Ovary (tissue), 9 donors: ENCODE data around the gene NEO1. TPM values are rescaled to one million over a fixed set of nuclear protein-coding genes. Genes with fewer than 3 reads are reported as not detected.

Experiments
- DNase-seq, 5 donors: peaks; one replicate each; pipeline ENCODE4 v3.0.0-alpha.2; 2019 to 2020
- H3K27ac ChIP-seq, 2 donors: fragments of 200-600 bp; one replicate each; pipeline versions ENCODE4 v1.5.1 to v1.8.0; 2019 to 2022
- H3K27me3 ChIP-seq: fragments of 200-600 bp; one replicate; pipeline ENCODE4 v1.8.0; 2022
- H3K36me3 ChIP-seq: fragments of 200-600 bp; sonication (generic); one replicate; pipeline ENCODE4 v1.5.1; 2019
- H3K4me1 ChIP-seq: one replicate; pipeline ENCODE4 v1.8.1; 2013; ENCODE audit warnings: mild to moderate bottlenecking, moderate library complexity; ENCODE audit not compliant: insufficient read depth
- H3K4me3 ChIP-seq: fragments of 200-600 bp; sonication (generic); one replicate; pipeline ENCODE4 v1.5.1; 2017
- H3K9me3 ChIP-seq, 2 donors: fragments of 200-600 bp in 1 of 2; sonication (generic) in 1 of 2; one replicate each; pipeline versions ENCODE4 v1.5.1 to v1.8.1; 2013 to 2019; ENCODE audit warnings: mild to moderate bottlenecking in 1 of 2, moderate library complexity in 1 of 2
- EP300 ChIP-seq: sonication (generic); formaldehyde crosslinking; IDR thresholded peaks from one replicate; pipeline ENCODE4 v1.6.1; 2017; ENCODE audit warnings: antibody characterized with exemption
- POLR2A ChIP-seq: fragments of 450-650 bp; IDR thresholded peaks from one replicate; pipeline ENCODE4 v1.6.1; 2017; ENCODE audit warnings: antibody characterized with exemption, mild to moderate bottlenecking, moderate library complexity
- WGBS, 3 donors: extraction: QIAGEN DNeasy Blood & Tissue Kit in 1 of 3; methylation state at CpG; one replicate each; pipeline versions ENCODE4 v1.1.5 to v1.1.7; 2013 to 2017; 5-methylcytosine and 5-hydroxymethylcytosine counted together
- intact Hi-C, 4 donors: fragments of 100-400 bp; cut with DNase I; formaldehyde crosslinking; loops; one replicate each; pipeline versions ENCODE4 v1.11.0 to v1.15.1; 2022 to 2023
- polyA plus RNA-seq, 2 donors: library from polyadenylated mRNA; stranded (reverse); fragments of 200-250 nt in 1 of 2; fragments of 350-450 nt in 1 of 2; fragmentation: Illumina TruSeq in 1 of 2; extraction: RNeasy Lipid Tissue Mini Kit (QIAGEN cat#74804) in 1 of 2; gene quantifications; one replicate each; pipeline ENCODE4 v1.2.3, GENCODE V29; 2013 to 2014
- total RNA-seq, 7 donors: library from RNA; depleted of rRNA in 2 of 7; stranded (reverse); fragments of >200 nt in 2 of 7; fragmentation: NEBNext Ultra II Directional in 3 of 7; extraction: Animal tissue kit (Norgen Biotek cat#: 25700) in 3 of 7; gene quantifications; one replicate each; pipeline versions ENCODE4 v1.1.0 to v1.2.4, GENCODE V29; 2016 to 2023
- TF ChIP-seq, protein P1 (sequence below), 3 donors: fragments of 450-650 bp in 2 of 3; fragments of 200-600 bp in 1 of 3; IDR thresholded peaks; one replicate each; pipeline versions ENCODE4 v1.5.1 to v1.8.0; 2016 to 2022; ENCODE audit warnings: antibody characterized with exemption in 3 of 3, mild to moderate bottlenecking in 1 of 3
- donor health status: DM: no; HTN: no; CAD: no; lungs with moderate emphysema.
- donor health status: DM: no; HTN: no; CAD: no.
- donor health status: Bipolar disorder and iron deficiency.
- donor health status: DM: yes; HTN: yes; CAD: no.
- donor health status: DM: no; HTN: no; CAD: no.
- donor health status: DM: yes; HTN: yes; CAD: no.

NEO1 gene
- total and polyA plus RNA-seq, 9 donors = 22.8 to 54.7 (median 40.7) TPM

DNA sequence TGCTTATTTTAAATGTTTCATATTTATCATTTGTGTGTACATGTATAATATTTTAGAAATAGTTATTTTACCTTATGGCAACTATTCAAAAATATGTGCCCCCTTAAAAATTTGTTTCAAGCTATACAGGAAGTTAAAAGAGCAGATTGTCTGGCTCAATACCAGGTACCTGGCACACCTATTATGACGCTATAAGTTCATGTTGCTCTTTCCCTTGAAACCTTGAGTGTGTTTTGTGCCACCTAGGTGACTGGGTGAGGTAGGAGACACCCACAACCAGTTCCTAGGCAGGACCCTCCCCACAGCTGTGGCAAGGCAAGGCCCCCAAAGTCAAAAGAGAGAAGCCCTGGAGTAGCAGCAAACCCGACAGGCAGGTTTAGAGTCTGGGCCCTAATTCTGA is 20.6 kb upstream of the NEO1 start:
- 88 to 96% (median 94%) methylated on average over 2 of the region's 2 CpGs for WGBS, 3 donors
- H3K4me1 ChIP-seq = peaks cover 1% of the 10 kb centered on the region
- no peaks in the 10 kb centered on the region for H3K9me3 ChIP-seq
- TF ChIP-seq, protein P1, sequence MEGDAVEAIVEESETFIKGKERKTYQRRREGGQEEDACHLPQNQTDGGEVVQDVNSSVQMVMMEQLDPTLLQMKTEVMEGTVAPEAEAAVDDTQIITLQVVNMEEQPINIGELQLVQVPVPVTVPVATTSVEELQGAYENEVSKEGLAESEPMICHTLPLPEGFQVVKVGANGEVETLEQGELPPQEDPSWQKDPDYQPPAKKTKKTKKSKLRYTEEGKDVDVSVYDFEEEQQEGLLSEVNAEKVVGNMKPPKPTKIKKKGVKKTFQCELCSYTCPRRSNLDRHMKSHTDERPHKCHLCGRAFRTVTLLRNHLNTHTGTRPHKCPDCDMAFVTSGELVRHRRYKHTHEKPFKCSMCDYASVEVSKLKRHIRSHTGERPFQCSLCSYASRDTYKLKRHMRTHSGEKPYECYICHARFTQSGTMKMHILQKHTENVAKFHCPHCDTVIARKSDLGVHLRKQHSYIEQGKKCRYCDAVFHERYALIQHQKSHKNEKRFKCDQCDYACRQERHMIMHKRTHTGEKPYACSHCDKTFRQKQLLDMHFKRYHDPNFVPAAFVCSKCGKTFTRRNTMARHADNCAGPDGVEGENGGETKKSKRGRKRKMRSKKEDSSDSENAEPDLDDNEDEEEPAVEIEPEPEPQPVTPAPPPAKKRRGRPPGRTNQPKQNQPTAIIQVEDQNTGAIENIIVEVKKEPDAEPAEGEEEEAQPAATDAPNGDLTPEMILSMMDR (IDR thresholded peaks at IDR 0.05) = no peak
- no peak for TF ChIP-seq POLR2A
- no peak for TF ChIP-seq EP300
- H3K27me3 ChIP-seq = no peaks in the 10 kb centered on the region
- intact Hi-C loops = no loop called here
- DNase-seq = no peak
- H3K36me3 ChIP-seq = no peaks in the 10 kb centered on the region
- H3K27ac ChIP-seq = no peak overlapping the region
- H3K4me3 ChIP-seq = no peak overlapping the region

DNA sequence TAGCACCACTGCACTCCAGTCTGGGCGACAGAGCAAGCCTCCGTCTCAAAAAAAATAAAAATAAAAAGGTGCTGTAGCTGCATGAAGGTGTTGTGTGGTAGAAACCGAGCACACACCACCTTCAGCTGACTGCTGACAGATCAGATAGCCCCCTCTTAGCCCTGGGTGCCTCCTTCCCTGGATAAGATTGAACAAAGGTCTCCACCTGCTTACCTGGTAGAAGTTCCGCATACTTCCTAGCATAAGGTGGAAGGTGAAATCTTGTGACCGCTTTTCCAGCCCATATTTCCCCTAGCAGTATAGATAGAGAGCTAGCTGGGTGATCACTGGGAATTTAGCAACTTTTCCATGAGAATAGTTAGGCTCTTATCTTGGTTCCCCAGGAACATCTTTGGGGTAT is 18.7 kb upstream of the NEO1 start:
- no peak overlapping the region for H3K4me3 ChIP-seq
- intact Hi-C loops = no loop called here
- H3K27me3 ChIP-seq = no peaks in the 10 kb centered on the region
- DNase-seq = no peak
- 90 to 91% (median 90%) methylated on average over 5 of the region's 5 CpGs for WGBS, 3 donors
- H3K36me3 ChIP-seq = no peaks in the 10 kb centered on the region
- TF ChIP-seq EP300 (no peak), POLR2A (no peak)
- TF ChIP-seq, protein P1 (IDR thresholded peaks at IDR 0.05) = no peak
- H3K4me1 ChIP-seq = peaks cover 1% of the 10 kb centered on the region
- no peak overlapping the region for H3K27ac ChIP-seq
- no peaks in the 10 kb centered on the region for H3K9me3 ChIP-seq

DNA sequence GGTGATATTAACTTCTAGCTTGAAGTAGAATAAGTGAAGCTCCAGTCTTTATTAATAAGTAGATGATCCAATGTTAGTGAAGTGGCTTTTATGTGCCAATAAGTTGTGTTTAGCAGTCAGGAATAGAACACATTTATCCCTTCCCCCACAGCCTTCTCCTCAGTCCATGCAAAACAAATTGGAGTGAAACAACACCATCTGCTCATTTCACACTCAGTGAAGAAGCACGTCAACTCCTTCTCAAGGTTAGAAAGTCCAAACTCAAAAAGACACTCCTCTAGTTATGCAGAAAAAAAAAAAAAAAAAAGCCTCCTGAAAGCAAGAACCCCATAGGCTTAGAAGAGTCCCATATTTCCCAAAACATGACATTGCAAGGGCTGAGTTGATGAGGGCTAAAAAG is 18.0 kb upstream of the NEO1 start:
- H3K36me3 ChIP-seq = no peaks in the 10 kb centered on the region
- TF ChIP-seq, protein P1 (IDR thresholded peaks at IDR 0.05) = no peak
- TF ChIP-seq EP300 (no peak), POLR2A (no peak)
- H3K27me3 ChIP-seq = no peaks in the 10 kb centered on the region
- intact Hi-C loops = no loop called here
- no peak overlapping the region for H3K4me3 ChIP-seq
- no peak overlapping the region for H3K27ac ChIP-seq
- 6 to 28% (median 24%) methylated on average over 1 of the region's 1 CpG for WGBS, 3 donors
- peaks cover 1% of the 10 kb centered on the region for H3K4me1 ChIP-seq
- DNase-seq = no peak
- H3K9me3 ChIP-seq = no peaks in the 10 kb centered on the region

DNA sequence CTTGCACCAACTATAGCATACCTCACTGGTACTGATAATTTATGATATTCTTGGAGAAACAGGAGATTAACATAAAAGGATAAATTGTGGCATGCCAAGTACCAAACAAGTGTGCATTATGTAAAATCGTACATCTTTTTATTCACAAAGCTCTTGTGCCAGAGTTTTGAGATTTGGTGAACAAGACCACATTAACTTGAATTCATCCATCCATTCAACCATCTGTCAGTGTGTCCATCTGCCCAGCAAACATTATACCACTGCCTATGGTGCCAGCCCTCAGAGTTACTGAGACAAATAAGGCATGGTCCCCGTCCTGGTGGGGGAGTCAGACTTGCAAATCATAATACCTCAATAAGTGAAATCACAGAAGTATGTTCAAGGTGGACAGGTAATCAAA is 17.0 kb upstream of the NEO1 start:
- H3K4me1 ChIP-seq = no peaks in the 10 kb centered on the region
- H3K27me3 ChIP-seq = no peaks in the 10 kb centered on the region
- no peak overlapping the region for H3K4me3 ChIP-seq
- no peak for DNase-seq
- H3K36me3 ChIP-seq = no peaks in the 10 kb centered on the region
- TF ChIP-seq, protein P1 (IDR thresholded peaks at IDR 0.05) = no peak
- no peak for TF ChIP-seq POLR2A
- TF ChIP-seq EP300 = no peak
- H3K9me3 ChIP-seq = no peaks in the 10 kb centered on the region
- 79 to 84% (median 82%) methylated on average over 2 of the region's 2 CpGs for WGBS, 3 donors
- no peak overlapping the region for H3K27ac ChIP-seq
- intact Hi-C loops = no loop called here

DNA sequence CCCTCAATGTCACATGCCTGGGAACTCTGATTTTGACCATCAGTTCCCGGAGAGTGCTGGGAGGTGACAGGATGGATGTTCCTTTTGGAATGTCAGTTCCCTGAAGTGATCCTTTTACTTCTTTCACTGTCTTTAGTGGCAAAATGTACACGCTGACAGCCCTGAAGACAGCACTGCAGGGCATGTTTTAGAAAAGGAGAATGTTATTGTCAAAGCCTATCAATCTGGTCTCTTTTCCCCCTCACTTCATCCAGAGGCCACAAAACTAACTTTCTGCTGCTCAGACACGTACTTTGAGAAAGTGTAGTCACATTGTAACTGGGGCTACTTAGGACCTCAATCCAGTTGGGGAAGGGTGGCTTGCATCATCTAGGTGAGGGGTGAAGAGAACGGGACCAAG is 14.0 kb upstream of the NEO1 start:
- WGBS, 3 donors = 71 to 78% (median 73%) methylated on average over 4 of the region's 4 CpGs
- no peak overlapping the region for H3K4me3 ChIP-seq
- H3K27me3 ChIP-seq = no peaks in the 10 kb centered on the region
- no peak overlapping the region for H3K27ac ChIP-seq
- DNase-seq = no peak
- no peaks in the 10 kb centered on the region for H3K9me3 ChIP-seq
- intact Hi-C loops = no loop called here
- no peaks in the 10 kb centered on the region for H3K36me3 ChIP-seq
- TF ChIP-seq, protein P1 (IDR thresholded peaks at IDR 0.05) = no peak
- TF ChIP-seq POLR2A (no peak), EP300 (no peak)
- H3K4me1 ChIP-seq = no peaks in the 10 kb centered on the region
